Activated CD8-positive, alpha-beta T cell treated with anti-CD3 and anti-CD28 coated beads for 36 hours (primary cell): ENCODE measurements around the gene TTC39A. TPM values are rescaled to one million over a fixed set of nuclear protein-coding genes. Genes with fewer than 3 reads are reported as not detected.

Experiments
- ATAC-seq: fragments of 200-7000 bp; cut with Tn5 transposase; one replicate; pipeline ENCODE4 v1.10.0; 2021; ENCODE audit warnings: mild to moderate bottlenecking, moderate library complexity
- CTCF ChIA-PET: fragments of 350-600 bp; sonication (Branson Sonifier 250); formaldehyde crosslinking; loops from one replicate; lab custom pipeline; 2021; ENCODE audit warnings: antibody characterized with exemption; lab: Charles Lee
- POLR2A ChIA-PET: fragments of 350-600 bp; sonication (Branson Sonifier 250); formaldehyde crosslinking; loops from one replicate; lab custom pipeline; 2021; ENCODE audit warnings: antibody characterized with exemption; lab: Charles Lee
- DNase-seq: peaks from one replicate; pipeline ENCODE4 v3.0.0-alpha.2; 2020
- H3K27ac Mint-ChIP-seq: one replicate; pipeline ENCODE4 v1.8.0; 2021; ENCODE audit warnings: mild to moderate bottlenecking, mixed read lengths
- H3K27me3 Mint-ChIP-seq: one replicate; pipeline ENCODE4 v1.8.0; 2021; ENCODE audit warnings: mixed read lengths
- H3K36me3 Mint-ChIP-seq: one replicate; pipeline ENCODE4 v1.8.0; 2021; ENCODE audit warnings: low read depth, mixed read lengths
- H3K4me1 Mint-ChIP-seq: one replicate; pipeline ENCODE4 v1.8.0; 2021; ENCODE audit warnings: low read depth, mixed read lengths
- H3K4me3 Mint-ChIP-seq: one replicate; pipeline ENCODE4 v1.8.0; 2021; ENCODE audit warnings: mild to moderate bottlenecking, moderate library complexity, mixed read lengths
- H3K9me3 Mint-ChIP-seq: one replicate; pipeline ENCODE4 v1.8.0; 2021; ENCODE audit warnings: mixed read lengths
- intact Hi-C: fragments of 100-400 bp; cut with micrococcal nuclease; formaldehyde crosslinking; loops from one replicate; pipeline ENCODE4 v1.10.0; 2022
- total RNA-seq, 2 experiments: library from RNA; stranded (reverse); gene quantifications; one replicate each; pipeline ENCODE4 v1.2.3, GENCODE V29; 2021
- TF ChIP-seq, protein P1 (sequence below): fragments of 200-600 bp; IDR thresholded peaks from one replicate; pipeline ENCODE4 v1.8.0; 2022; ENCODE audit warnings: antibody characterized with exemption, mild to moderate bottlenecking

Gene TTC39A
- total RNA-seq, 2 experiments from 2014 or later, result 0.50 TPM; not detected in 1

DNA sequence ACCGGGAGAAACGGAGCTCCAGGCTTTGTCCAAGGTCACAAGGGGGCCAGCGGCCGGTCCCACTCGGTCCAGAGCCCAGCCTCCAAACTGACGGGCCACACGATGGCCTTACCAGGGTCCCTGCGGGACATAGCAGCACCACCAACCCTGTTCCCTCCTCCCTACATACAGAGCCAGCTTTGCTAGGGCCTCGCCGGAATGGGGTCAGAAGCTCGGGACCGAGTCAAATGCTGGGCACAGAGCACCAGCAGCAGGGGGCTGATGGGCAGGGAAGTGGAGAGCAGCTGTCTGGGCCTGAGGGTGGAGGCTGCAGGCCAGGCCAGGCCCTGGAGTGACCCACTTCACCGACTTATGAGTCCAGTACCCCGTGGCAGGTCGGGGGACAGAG lies 14.9 kb upstream of the TTC39A start:
- Mint-ChIP-seq H3K4me3 (no peak overlapping the region), H3K9me3 (no peaks in the 10 kb centered on the region), H3K4me1 (peaks cover 2% of the 10 kb centered on the region), H3K27ac (no peak overlapping the region), H3K36me3 (no peaks in the 10 kb centered on the region), H3K27me3 (peaks cover 31% of the 10 kb centered on the region)
- DNase-seq (no peak), ATAC-seq (no peak)
- ChIA-PET POLR2A (interaction anchor here (0.7 kb wide), 1 partner anchor 9 kb away, joined by 3 read pairs; no protein-coding TSS in a partner anchor), CTCF (no interaction called here)
- intact Hi-C loops, result no loop called here
- TF ChIP-seq, protein P1, sequence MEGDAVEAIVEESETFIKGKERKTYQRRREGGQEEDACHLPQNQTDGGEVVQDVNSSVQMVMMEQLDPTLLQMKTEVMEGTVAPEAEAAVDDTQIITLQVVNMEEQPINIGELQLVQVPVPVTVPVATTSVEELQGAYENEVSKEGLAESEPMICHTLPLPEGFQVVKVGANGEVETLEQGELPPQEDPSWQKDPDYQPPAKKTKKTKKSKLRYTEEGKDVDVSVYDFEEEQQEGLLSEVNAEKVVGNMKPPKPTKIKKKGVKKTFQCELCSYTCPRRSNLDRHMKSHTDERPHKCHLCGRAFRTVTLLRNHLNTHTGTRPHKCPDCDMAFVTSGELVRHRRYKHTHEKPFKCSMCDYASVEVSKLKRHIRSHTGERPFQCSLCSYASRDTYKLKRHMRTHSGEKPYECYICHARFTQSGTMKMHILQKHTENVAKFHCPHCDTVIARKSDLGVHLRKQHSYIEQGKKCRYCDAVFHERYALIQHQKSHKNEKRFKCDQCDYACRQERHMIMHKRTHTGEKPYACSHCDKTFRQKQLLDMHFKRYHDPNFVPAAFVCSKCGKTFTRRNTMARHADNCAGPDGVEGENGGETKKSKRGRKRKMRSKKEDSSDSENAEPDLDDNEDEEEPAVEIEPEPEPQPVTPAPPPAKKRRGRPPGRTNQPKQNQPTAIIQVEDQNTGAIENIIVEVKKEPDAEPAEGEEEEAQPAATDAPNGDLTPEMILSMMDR, result no peak

DNA sequence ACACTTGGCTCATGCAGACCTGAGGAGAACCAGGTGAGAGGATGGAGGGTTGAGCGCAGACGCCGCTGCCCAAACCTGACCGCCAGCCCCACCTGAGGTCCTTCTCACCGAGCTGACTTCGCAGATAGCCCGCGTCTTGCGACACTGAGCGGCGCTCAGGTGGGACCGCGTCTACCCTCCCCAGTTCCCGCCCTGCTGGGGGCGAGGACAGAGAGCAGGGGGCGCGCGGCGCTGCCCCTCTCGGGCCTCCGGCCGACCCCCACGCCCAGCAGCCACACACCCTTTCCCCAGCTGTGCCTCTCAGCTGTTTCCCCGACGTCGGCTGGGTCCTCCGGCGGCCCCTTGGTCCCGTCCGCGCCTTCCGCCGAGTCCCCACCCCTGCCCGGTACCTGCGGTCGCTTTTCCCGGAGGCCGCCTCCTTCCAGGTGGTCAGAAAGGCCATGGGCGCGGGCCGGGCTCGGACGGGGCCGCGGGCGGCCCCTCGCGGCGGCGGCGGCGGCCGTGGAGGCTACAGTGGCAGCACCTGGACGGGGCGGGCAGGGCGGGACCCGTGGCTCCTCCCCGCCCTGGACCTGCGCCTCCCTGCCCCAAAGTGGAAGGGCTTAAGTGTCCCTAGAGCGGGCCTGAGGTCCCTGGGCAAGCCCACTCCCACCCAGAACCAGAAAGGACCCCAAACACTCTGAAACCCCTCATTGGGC lies 14.4 kb upstream of the TTC39A start:
- H3K4me1 Mint-ChIP-seq, result peaks cover 2% of the 10 kb centered on the region
- H3K4me3 Mint-ChIP-seq, result no peak overlapping the region
- TF ChIP-seq, protein P1, result no peak
- no peaks in the 10 kb centered on the region for H3K36me3 Mint-ChIP-seq
- H3K9me3 Mint-ChIP-seq, result no peaks in the 10 kb centered on the region
- no peak overlapping the region for H3K27ac Mint-ChIP-seq
- peaks cover 31% of the 10 kb centered on the region for H3K27me3 Mint-ChIP-seq
- ChIA-PET CTCF (no interaction called here), POLR2A (interaction anchor here (0.7 kb wide), 1 partner anchor 9 kb away, joined by 3 read pairs; no protein-coding TSS in a partner anchor)
- DNase-seq (no peak), ATAC-seq (peak; percentile 34)
- intact Hi-C loops, result no loop called here

DNA sequence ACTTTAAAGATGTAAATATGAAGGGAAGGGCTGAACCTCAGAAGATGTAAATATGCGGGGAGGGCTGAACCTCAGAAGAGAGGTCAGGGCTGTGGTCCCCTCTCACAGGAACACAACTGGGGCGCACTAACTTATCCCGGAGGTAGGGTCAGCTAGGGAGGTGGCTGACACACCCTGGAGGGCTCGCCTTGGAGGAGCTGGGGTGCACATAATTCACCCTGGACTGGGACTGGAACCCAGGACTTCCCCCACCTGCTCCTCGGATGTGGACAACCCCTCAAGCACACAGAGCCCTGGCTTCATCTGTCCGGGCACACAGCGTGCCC lies 13.9 kb upstream of the TTC39A start:
- ATAC-seq, result no peak
- ChIA-PET POLR2A (no interaction called here), CTCF (no interaction called here)
- H3K27ac Mint-ChIP-seq, result no peak overlapping the region
- TF ChIP-seq, protein P1, result no peak
- no peaks in the 10 kb centered on the region for H3K36me3 Mint-ChIP-seq
- peaks cover 31% of the 10 kb centered on the region for H3K27me3 Mint-ChIP-seq
- no peak overlapping the region for H3K4me3 Mint-ChIP-seq
- no peak for DNase-seq
- intact Hi-C loops, result no loop called here
- H3K4me1 Mint-ChIP-seq, result peaks cover 2% of the 10 kb centered on the region
- no peaks in the 10 kb centered on the region for H3K9me3 Mint-ChIP-seq

DNA sequence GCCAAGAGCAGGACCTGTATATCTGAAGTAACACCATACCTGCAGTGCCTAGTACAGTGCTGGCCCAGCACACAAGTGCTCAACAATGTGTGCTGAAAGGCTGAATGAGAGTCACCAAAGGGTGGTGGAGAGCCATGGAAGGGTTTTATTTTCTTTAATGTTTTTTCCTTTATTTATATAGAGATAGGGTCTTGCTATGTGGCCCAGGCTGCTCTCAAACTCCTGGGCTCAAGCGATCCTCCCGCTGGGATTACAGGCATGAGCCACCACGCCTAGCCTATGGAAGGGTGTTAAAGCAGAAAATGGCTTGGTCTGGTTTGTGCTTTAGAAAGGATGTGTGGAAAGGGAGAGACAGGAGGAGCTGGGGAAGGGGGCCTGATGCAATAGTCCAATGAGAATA lies 13.3 kb upstream of the TTC39A start:
- ChIA-PET CTCF (no interaction called here), POLR2A (no interaction called here)
- Mint-ChIP-seq H3K9me3 (no peaks in the 10 kb centered on the region), H3K4me1 (peaks cover 2% of the 10 kb centered on the region), H3K36me3 (no peaks in the 10 kb centered on the region), H3K27me3 (peaks cover 31% of the 10 kb centered on the region), H3K4me3 (no peak overlapping the region), H3K27ac (no peak overlapping the region)
- no peak for ATAC-seq
- TF ChIP-seq, protein P1, result no peak
- DNase-seq, result no peak
- intact Hi-C loops, result no loop called here

DNA sequence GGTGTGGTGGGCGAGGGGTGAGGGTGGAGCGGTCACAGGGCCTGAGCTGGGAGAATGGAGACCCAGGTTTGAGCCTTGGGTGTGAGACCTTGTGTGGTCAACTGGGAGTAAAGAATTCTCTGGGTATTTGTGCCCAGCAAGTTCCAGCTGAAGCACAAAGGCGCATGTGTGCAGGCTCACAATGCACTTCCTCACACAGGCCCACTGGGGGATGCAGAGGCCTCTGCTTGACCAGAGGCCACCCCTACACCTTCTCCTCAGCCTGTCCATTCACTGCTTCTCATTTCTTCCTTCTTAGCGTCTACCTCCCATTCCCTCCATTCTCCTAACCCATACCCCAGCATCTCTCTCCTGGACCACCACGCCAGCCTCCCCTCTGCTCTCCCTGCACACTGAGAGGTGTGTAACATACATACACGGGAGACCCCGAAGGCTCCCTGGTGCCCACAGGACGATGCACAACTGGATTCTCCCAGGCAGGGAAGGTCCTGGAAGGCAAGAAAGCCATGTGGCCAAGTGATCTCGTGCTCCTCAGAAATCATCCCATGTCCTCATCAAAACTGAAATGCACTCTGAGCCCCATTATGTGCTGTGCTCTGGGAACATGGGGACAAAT lies 12.3 kb upstream of the TTC39A start:
- no peaks in the 10 kb centered on the region for H3K36me3 Mint-ChIP-seq
- intact Hi-C loops, result no loop called here
- H3K9me3 Mint-ChIP-seq, result no peaks in the 10 kb centered on the region
- H3K27ac Mint-ChIP-seq, result no peak overlapping the region
- H3K27me3 Mint-ChIP-seq, result peaks cover 31% of the 10 kb centered on the region
- H3K4me3 Mint-ChIP-seq, result no peak overlapping the region
- TF ChIP-seq, protein P1, result no peak
- H3K4me1 Mint-ChIP-seq, result peaks cover 2% of the 10 kb centered on the region
- no peak for ATAC-seq
- ChIA-PET POLR2A (no interaction called here), CTCF (interaction anchor here (1.5 kb wide), 1 partner anchor 17 kb away, joined by 3 read pairs; no protein-coding TSS in a partner anchor)
- no peak for DNase-seq
